COLO668 (cell line): Measurements from ENCODE around the gene ESR1.

ENCODE experiments used
- DNase-seq: peaks from one replicate; lab custom pipeline; 2025; ENCODE audit not compliant: unreplicated experiment; lab: John Stamatoyannopoulos, UW

The ESR1 gene

GRCh38 chr6:151807513-151808370 is at the start of gene ESR1:
Gene ESR1, plus strand, starts transcription at chr6:151807682. Its CDS starts 231 bp downstream, at chr6:151807913.
- peak; percentile 64 for DNase-seq

- no peak for DNase-seq
Observed at GRCh38 chr6:151760486-151760885, 47.0 kb upstream of the ESR1 start.

DNA sequence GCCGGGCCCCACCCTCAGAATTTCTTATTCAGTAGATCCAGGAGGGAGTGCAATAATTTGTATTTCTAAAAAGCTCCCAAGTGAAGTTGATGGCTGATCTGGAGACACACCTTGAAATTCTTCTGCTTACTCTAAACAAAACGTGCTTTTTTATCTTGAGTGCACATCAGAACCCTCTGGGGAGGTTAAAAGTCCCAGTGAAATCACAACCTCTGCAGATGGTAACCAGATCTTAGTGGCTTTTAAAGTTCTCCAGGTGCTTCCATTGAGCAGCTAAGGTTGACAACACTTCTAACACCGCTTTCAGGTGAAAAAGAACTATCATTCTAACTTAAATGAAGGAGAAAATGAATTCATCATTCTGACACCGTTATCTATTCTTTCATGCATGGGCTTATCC is 45.6 kb upstream of the ESR1 start:
- no peak for DNase-seq

DNA sequence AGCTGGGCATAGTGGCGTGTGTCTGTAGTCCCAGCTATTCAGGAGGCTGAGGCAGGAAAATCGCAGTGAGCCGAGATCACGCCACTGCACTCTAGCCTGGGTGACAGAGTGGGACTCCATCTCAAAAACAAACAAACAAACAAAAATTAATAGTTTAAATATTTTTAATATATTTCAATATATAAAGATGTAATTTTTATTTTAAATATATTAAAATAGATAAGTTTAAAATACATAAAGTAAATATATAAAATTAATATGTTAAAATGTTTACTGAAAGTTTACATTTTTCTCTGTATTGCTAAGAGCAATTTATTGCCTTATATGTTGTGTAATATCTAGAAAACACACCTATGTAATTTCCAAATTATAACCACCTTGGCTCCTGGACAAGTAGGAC is 44.7 kb upstream of the ESR1 start:
- DNase-seq = no peak

- DNase-seq = no peak
Observed at GRCh38 chr6:151763303-151763702, 44.2 kb upstream of the ESR1 start.

DNA sequence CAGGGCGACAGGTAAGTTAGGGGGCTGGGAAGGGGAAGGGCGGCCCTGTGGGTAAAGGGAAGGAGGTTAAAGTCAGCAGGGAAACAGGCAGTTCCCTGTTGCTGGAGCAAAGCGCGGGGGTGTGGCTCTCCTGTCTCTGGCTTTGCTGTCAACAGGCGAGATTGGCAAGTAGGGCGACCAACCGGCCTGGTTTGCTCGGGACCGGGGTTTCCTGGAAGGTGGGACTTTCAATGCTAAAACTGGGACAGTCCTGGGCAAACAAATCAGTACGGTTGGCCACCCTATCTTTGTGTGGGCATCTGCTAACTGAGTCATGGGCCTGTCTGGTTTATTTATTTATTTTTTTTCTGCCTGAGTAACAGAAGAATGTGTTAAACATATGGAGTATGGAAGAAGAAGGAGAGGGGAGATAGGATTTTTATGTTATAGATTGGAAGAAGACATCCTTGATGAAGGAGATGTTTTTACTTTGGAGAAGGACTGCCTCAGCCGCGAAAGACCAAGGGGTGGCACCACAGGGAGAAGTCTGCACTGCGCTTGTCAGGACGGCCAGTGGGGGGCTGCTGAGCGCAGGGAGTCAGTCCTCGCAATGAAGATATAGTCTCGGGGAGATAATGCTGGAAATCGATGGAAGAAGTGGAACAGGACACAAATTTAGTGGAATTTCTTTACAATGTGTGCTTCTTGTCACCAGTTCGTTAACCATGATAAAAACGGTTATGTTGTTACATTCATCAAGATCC is 43.4 kb upstream of the ESR1 start:
- DNase-seq = peak; percentile 28

DNA sequence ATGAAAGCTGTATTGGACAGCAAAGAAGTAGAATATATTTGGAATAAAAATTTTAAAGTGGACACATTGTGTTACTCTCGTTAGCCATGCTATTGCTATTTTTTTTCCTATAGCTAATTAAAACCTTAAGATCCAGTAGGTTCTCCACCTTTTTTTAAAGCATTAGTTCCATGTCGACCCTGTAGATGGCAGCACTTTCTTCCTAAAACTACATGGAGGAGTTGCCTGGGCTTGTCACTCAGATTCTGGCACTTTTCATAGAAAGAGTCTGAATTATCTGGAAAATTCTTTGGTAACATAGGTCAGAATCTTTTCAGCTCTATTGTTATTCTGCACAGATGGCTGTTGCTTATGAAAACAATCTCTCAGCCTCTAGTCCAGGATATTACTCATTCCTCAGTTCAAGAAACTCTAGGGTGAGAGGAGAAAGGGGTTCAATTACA is 42.0 kb upstream of the ESR1 start:
- peak; percentile 37 for DNase-seq

- DNase-seq = no peak
Observed at GRCh38 chr6:151772446-151772845, 35.0 kb upstream of the ESR1 start.

GRCh38 chr6:151773382-151773781 is 34.1 kb upstream of the ESR1 start:
- DNase-seq = no peak

- no peak for DNase-seq
Observed at GRCh38 chr6:151782560-151782959, 24.9 kb upstream of the ESR1 start.

DNA sequence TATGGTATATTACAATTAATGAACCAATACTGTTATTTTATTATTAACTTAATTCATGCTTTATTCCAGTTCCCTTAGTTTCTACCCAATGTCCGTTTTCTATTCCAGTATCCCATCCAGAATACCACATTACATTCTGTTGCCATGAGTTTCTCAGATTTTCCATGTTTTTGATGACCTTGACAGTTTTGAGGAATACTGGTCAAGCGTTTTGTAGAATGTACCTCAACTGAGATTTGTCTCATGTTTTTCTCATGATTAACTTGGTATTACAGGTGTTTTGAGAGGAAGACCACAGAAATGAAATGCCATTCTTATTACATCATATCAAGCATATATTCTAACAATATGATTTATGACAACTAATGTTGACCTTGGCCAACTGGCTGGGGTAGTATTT is 23.8 kb upstream of the ESR1 start:
- no peak for DNase-seq

GRCh38 chr6:151784441-151785214 is 22.9 kb upstream of the ESR1 start:
- no peak for DNase-seq

GRCh38 chr6:151796842-151797530 is 10.5 kb upstream of the ESR1 start:
- DNase-seq = no peak

- peak; percentile 2 for DNase-seq
Observed at GRCh38 chr6:151803743-151804142, 3.7 kb upstream of the ESR1 start.

GRCh38 chr6:151804585-151805285 is 2.7 kb upstream of the ESR1 start:
- peak; percentile 12 for DNase-seq

DNA sequence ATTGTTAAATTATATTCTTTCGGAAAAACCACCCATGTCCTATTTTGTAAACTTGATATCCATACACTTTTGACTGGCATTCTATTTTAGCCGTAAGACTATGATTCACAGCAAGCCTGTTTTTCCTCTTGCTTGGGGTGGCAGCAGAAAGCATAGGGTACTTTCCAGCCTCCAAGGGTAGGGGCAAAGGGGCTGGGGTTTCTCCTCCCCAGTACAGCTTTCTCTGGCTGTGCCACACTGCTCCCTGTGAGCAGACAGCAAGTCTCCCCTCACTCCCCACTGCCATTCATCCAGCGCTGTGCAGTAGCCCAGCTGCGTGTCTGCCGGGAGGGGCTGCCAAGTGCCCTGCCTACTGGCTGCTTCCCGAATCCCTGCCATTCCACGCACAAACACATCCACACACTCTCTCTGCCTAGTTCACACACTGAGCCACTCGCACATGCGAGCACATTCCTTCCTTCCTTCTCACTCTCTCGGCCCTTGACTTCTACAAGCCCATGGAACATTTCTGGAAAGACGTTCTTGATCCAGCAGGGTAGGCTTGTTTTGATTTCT is 2.1 kb upstream of the ESR1 start:
- no peak for DNase-seq

- no peak for DNase-seq
Observed at GRCh38 chr6:151806757-151807512, 547 bp upstream of the ESR1 start.

DNA sequence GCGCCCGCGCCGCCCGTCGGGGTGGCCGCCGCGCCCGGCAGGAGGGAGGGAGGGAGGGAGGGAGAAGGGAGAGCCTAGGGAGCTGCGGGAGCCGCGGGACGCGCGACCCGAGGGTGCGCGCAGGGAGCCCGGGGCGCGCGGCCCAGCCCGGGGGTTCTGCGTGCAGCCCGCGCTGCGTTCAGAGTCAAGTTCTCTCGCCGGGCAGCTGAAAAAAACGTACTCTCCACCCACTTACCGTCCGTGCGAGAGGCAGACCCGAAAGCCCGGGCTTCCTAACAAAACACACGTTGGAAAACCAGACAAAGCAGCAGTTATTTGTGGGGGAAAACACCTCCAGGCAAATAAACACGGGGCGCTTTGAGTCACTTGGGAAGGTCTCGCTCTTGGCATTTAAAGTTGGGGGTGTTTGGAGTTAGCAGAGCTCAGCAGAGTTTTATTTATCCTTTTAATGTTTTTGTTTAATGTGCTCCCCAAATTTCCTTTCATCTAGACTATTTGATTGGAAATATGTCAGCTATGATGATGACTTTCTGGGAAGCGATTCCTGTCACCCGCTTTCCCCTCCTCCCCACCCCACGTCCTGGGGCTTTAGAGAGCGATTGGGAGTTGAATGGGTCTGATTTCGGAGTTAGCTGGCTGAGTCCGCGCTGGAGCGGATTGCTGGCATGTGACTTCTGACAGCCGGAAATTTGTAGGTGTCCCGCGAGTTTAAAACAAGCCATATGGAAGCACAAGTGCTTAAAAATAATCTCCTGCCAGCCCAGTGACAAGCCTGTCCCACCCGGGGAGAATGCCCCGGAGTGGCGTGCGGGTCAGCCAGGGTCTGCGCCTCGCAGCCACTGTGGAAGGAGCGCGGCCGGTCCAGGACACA is 1.1 kb downstream of the ESR1 start:
- no peak for DNase-seq
